Eye (tissue), 1 donor: ENCODE data around the gene AK2.
"Not testable (repeated sequence)": the region's sequence is repeated elsewhere in the genome, so short reads cannot be mapped to it uniquely, and the experiment has no call there.

Source experiments
- DNase-seq: peaks from one replicate; pipeline ENCODE4 v3.0.0-alpha.2; 2015

AK2 gene

GRCh38 chr1:33050221-33051076, 13.8 kb upstream of the AK2 start:
- no peak for DNase-seq

GRCh38 chr1:33049371-33049770, 12.7 kb upstream of the AK2 start:
- no peak for DNase-seq

GRCh38 chr1:33048426-33048825, 11.7 kb upstream of the AK2 start:
- no peak for DNase-seq

DNA sequence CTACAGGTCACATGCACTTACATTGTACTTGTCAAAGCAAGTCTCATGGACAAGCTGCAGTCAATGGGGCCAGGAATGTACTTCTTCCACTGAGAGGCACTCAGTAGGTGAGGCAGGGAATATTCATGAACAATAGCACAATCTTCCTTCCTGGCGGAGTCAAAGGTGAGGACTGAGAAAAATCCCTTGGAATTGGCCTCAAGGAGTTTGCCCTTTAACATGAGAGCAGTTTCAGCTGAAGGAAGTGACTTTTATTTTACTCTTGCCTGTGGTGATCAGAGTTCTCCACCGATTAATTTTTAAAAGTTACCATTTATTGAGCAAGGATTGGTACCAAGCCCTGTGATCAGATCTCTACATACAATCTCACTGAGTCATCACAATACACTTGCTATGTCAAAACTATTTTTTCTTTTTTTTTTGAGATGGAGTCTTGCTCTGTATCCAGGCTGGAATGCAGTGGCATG, 11.2 kb upstream of the AK2 start:
- DNase-seq: no peak

DNA sequence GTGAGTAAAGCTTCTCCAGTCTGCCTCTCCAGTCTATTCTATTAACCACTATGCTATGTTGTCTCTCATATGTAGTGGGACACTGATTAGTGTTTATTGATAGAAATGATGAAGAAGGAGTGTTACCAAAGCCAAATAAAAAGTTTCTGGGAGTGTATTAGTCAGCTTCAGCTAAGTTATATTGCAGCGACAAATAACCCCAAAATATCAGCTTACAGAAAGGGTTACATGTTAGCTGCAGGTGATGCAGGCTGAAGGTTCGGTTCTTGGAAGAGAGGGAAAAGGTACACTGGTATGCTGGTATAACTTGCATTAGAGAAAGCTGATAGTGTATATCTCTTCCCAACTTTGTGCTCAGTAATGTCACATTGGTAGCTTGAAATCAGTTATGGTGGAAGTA, 10.6 kb upstream of the AK2 start:
- DNase-seq: no peak

DNA sequence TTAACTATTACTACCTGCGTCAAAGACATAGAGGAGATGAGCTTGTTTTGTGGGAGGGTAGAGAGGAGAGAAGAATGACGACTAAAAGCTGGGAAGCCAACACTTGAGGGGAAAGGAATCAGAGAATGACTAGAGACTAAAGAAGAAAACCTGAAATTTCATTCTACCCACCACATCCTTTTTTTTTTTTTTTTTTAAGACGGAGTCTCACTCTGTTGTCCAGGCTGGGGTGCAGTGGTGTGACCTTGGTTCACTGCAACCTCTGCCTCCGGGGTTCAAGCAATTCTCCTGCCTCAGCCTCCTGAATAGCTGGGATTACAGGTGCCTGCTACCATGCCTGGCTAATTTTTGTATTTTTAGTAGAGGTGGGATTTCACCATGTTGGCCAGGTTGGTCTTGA, 9.6 kb upstream of the AK2 start:
- not testable (repeated sequence) for DNase-seq

- DNase-seq: no peak
These were observed 9.1 kb upstream of the AK2 start for GRCh38 chr1:33045814-33046213.

DNA sequence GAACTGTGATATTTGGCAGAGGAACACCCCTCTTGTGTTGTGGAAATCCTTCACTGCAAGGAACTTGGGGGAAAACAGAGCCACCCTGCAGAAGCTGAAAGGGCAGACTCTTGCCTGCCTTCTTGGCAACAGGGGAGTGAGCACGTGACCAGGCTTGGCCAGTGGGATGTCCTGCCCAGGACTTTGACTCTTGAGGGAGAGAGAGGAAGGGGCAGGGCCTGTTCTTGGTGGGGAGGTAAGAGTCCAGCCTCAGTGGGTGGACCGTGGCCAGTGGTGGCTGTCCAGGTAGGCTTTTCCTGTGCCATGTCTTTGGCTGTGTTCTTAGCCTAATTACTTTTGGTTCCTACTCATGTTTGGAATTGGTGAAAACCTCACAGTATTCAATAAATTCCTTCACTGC, 8.6 kb upstream of the AK2 start:
- no peak for DNase-seq

DNA sequence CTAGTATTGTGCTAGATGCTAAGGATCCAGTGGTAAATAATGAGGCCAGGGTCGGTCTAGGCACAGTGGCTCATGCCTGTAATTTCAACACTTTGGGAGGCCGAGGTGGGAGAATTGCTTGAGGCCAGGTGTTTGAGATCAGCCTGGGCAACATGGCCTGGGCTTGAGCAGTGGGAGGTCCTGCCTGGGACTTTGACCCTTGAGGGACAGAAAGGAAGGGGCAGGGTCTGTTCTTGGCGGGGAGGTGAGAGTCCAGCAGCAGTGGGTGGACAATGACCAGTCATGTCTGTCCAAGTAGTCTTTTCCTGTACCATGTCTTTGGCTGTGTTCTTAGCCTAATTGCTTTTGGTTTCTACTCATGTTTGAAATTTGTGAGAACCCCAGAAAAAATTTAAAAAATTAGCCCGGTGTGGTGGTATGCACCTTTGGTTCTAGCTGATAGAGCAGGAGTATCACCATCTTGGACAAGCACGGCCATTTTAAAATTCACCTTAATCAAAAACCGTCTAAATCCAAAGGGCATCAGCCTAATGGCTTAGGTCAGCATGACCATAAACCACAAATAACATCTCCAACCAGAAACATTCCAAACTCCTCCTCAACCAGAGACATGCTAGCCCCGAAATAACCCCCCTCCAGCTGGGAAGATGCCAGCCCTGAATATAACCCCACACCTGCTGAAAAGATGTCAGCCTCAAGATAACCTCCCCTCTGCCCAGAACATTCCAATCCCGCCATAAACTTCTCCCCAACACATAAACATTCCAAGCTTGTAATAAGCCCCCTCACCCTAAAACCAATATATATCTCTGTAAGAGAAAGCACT, 6.8 kb upstream of the AK2 start:
- no peak for DNase-seq

GRCh38 chr1:33042831-33043230, 6.1 kb upstream of the AK2 start:
- peak; percentile 33 for DNase-seq

DNA sequence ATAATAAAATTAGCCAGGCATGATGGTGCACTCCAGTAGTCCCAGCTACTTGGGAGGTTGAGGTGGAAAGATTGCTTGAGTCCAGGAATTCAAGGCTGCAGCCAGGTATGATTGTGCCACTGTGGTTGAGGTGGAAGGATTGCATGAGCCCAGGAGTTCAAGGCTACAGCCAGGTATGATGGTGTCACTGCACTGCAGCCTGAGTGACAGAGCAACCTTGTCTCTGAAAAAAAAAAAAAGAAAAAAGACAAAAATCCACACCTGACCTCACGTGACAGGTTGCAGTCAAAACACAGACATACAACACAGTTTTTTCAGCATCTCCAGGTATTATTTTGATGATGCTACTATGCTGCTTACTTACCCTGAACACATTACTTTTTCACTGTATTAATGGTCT, 4.3 kb upstream of the AK2 start:
- DNase-seq: no peak

DNA sequence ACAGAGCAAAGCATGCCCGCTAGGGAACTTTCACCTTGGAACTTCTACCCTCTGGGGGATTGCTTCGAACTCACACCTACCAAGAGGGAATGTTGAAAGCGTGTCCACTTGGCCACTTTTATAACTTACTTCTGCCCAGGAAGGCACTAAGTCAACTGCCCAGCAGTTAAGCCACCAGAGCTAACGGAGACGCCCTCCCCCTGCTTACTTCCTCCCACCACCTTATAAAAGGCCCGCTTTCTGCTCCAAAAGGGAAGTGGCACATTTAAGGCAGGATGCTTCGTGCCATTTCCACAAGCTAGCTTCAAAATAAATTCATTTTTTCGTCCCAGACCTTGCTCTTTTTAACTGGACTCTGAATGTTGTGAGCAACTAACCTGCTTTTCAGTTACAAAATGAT, 3.2 kb upstream of the AK2 start:
- DNase-seq: no peak

- DNase-seq: no peak
These were observed 595 bp downstream of the AK2 start for GRCh38 chr1:33036051-33036525.

DNA sequence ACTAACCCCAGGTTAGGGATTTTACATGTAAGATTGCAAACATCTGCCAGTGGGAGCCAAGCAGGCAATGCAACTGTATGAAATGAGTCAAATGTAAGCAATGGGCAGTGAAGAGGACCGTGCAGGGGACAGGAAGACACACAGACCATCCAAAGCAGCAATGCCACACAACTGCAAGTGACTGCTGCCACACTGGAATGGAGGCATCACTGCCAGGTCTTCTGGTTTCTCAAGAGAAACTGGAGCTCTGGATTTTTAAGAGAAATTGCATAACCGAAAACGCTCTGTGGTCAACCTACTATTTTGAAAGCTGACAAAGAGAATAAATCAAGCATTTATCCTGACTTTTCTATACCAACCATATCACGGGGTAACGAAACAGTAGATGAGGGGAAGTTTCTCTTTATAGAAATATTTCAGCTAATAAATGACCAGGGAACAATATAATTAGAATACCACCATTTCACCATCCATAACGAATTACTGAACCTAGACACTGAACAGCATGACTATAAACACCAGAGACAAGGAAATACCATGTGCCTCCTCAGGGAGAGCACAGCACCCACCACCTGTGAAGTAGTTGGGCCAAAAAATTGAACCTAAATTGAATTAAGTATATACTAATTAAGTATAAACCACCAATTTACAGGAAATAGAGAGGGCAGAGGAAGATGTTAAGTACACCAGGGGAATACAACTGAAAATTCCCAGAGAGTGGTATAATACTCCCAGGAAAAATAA, 4.4 kb downstream of the AK2 start:
- no peak for DNase-seq

DNA sequence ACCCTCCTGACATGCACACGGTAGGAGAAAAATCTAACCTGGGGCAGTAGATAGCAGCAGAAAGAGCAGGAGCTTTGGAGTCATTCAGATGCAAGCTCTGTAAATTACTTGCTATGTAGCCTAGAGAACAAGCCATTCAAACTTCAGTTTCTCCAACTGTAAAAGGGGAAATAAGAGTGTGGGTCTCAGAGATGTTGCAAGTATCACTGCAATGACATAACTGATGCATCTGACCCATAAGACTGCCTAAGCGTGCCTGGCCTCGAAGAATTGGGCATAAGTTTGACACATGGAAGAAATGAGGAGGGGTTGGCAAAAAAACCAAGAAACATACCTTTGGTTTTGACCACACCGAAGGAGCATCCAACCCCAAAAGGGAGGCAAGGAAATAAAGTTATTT, 5.2 kb downstream of the AK2 start:
- no peak for DNase-seq

GRCh38 chr1:33030575-33030974, 6.1 kb downstream of the AK2 start:
- no peak for DNase-seq

DNA sequence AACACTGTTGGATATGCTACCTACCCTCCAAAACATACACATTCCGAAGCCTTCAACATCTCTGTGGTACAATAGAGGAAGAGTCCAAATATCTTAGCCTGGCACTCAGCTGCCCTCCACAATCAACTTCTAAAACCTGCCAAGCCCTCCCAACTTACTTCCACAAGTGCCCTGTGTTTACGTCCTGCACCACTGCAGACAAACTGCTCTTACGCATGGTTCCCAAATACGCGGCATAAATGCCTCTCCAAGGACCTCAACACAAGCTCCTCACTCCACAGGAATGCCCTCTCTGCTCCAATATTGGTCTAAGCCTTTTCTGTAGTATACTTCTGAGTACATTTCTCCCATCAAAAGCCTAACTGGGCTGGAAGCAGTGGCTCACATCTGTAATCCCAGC, 6.8 kb downstream of the AK2 start:
- DNase-seq: no peak

DNA sequence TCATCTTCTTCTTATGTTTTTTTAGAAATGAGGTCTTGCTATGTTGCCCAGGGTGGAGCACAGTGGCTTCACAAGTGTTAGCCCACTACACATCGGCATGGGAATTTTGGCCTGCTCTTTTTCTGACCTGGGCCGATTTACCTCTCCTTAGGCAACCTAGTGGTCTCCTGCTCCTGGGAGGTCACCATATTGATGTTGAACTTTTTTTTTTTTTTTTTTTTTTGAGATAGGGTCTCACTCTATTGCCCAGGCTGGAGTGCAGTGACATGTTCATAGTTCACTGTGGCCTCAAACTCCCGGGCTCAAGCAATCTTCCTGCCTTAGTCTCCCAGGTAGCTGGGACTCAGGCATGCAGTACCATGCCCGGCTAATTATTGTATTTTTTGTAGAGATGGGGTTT, 7.5 kb downstream of the AK2 start:
- no peak for DNase-seq

GRCh38 chr1:33025761-33026160, 10.9 kb downstream of the AK2 start:
- DNase-seq: no peak

GRCh38 chr1:33025180-33025569, 11.5 kb downstream of the AK2 start:
- DNase-seq: no peak

DNA sequence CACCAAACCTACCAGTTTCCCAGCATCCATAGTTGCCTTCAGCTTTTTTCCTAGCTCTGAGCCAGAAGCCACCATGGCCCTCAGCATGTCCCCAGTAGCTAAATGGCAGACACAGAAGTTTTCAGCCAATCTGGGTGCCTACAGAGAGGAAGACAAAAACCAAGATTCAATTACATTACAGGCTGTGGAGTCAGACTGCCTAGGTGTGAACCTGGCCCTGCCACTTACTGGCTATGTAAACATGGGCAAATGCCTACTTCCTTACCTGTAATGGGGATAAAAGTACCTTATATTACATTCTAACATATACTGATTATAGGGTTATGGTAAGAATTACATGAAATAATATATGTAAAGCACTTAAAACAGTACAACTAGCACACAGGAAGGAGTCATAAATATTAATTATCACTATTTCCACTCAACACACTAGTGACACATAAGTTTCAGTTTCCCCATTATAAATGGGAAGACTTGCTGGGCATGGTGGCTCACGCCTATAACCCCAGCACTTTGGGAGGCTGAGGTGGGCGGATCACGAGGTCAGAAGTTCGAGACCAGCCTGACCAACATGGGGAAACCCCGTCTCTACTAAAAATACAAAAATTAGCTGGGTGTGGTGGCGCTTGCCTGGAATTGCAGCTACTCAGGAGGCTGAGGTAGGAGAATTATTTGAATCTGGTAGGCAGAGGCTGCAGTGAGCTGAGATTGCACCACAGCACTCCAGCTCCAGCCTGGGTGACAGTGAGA, 12.1 kb downstream of the AK2 start:
- DNase-seq: not testable (repeated sequence)

DNA sequence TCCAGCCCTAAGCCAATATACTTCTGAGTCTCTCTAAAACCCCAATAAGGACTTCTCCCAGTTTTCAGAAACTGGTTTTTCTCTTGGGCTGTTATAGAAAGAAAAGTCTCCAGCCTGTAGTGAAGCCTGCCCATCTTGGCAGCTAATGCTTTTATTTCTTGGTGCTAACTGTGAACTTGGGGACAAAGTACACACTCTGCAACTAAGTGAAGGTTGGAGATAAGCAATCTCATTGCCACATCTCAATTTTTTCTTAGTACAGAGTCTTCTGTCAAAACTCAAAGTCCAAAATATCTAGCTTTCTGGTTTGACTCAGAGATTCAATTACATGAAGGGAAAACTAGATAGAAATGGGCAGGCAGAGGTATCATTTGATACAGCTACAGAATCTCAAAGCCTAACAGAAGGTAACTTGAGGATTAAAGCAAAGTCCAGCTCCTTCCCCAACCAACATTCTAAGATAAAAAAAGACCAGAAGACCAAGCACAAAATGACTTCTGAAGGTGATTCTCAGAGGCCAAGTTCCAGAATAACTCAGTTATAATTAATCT, 14.0 kb downstream of the AK2 start:
- DNase-seq: no peak
